GM19193 (cell line): ENCODE data around the gene VEZF1.

ENCODE experiments used
- POLR2A ChIP-seq: IDR thresholded peaks from 4 replicates; pipeline ENCODE4 v1.6.1; 2011; ENCODE audit not compliant: insufficient read depth, insufficient read length; ENCODE audit errors: extremely low read depth

The VEZF1 gene

DNA sequence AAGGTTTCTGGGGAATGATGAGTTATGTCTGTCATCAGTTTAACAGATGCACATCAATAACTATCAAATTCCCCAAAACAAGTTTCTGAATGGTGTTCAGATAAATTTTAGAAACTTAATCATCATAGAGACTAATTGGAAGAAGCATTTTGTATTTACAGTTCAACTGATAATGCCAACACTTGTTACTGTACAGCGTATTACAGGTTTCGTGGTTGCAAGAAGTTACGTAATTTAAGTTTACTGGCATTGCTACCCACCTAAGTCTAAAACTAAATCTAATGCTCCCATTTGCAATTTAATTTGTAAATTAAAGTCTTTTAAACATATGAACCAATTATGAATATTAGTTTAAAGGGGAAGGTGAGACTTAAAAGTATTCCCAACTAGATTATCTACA, 16.0 kb upstream of the VEZF1 start:
- no peak for TF ChIP-seq POLR2A

DNA sequence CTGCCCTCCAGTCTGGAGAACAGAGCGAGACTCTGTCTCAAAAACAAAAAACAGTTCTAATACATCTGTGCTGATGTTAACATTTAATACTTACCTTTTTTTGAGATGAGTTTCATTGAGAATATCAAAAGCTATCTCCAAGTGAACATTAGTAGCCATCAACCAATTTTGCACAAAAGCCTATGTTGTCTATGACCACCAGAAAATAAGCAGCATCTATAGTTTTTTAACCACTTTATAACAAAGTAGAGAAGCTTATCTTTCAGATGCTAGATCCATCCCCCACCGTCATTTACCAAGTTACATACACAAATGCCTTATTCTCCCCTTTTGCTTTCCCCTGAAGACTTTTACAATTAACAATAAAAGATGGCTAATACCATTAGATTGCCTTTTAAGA, 14.9 kb upstream of the VEZF1 start:
- TF ChIP-seq POLR2A = no peak

DNA sequence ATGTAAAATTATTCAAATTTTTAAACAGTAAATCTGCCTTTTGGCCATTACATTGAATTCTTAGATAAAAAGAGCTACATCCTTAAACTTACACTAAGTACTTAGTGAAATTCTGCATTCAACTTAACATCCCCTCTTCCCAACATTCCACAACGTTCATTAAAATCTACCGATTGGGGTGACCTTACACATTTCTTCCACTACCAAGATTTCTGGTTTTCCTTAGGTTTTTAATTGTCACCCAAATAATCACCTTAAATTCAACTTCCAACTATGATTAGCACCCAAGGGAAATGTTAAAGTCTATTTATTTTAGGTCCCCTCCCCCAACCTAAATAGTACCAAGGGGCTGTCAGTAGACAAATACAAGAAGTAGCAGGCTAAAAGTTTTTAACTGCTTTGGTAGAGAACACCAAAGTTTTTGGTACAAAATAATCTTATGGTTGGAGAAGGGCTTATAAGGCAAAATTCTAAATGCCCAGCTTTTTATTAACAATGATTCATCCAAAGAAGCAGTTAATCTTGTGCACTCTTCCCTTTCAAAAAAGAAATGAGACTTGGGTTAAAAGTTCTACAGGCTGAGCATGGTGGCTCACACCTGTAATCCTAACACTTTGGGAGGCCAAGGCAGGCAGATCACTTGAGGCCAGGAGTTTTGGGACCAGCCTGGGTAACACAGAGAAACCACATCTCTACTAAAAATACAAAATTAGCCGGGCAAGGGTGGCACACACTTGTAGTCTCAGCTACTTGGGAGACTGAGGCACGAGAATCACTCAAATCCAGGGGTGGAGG, 14.3 kb upstream of the VEZF1 start:
- TF ChIP-seq POLR2A = no peak

DNA sequence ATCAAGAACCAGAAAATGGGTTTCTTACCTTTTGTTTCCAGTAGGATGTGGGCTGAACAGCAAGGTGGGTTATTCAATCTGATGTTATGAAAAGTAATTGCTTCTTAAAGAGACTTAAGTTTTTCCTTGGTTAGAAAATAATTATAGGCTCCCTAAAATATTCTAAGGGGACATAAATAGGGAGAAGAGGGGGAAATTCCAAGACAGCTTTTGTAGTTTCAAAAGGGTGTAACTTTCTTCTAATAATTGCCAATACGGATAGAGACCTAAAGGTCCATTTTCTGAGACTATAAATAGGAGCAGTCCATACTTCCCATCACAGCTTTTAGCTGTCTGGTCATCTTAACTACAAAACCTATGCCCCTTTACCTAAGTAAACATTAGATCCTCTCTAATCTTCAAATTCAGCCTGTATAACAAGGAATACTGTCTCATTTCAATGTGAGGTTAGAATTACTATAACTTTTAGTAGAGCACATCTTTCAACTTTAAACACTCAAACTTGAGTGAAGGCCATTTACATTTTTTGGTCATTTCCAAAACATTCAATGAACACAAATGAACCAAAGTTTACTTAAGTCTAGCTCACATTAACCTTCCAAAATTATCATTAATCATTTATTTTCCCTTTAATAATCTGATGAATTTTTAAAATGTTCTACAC, 13.5 kb upstream of the VEZF1 start:
- no peak for TF ChIP-seq POLR2A

DNA sequence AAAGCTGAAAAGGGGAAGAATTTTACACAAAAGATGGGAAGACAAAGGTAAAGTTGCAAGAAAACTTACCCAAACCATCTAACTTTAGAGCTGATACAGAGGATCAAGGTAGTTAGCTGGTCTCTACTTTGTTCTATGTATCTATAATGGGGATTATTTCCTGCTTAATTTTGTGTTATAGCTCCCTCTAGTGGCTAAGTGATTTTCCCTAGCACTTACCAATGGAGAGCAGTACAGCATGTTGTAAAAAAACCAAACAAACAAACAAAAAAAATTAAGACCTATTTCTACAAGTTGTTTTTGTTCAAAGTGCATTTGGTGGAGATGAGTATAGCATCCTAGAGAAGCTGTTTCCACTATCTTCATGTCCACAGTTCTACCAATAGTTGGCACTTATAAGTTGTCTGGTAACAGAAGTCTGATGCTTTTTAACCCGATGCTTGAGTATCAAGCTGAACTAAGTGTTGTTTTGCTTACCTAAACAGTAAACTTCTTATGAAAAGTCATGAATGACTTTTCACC, 11.5 kb upstream of the VEZF1 start:
- TF ChIP-seq POLR2A = no peak

DNA sequence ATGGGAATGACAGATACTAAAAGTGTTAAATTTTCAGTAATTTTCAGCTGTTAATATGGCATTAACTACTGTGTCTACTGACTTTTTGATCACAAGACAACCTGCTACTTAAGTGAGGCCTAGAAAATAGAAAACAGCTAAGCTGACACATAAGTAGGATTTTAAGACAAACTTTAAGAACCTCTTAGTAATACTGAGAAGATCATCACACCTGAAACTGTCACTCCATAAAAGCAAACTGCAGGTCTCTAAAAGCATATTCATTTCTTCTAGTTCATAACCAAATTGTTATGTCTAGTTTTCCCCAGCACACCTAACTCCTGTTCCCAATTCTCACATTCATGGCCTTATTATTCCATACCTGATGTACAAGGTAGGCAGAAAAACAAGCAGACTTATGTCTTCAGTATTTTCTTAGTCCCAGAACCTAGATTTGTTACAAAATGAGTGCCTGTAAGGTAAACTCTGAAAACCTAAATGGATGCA, 11.0 kb upstream of the VEZF1 start:
- TF ChIP-seq POLR2A = no peak

DNA sequence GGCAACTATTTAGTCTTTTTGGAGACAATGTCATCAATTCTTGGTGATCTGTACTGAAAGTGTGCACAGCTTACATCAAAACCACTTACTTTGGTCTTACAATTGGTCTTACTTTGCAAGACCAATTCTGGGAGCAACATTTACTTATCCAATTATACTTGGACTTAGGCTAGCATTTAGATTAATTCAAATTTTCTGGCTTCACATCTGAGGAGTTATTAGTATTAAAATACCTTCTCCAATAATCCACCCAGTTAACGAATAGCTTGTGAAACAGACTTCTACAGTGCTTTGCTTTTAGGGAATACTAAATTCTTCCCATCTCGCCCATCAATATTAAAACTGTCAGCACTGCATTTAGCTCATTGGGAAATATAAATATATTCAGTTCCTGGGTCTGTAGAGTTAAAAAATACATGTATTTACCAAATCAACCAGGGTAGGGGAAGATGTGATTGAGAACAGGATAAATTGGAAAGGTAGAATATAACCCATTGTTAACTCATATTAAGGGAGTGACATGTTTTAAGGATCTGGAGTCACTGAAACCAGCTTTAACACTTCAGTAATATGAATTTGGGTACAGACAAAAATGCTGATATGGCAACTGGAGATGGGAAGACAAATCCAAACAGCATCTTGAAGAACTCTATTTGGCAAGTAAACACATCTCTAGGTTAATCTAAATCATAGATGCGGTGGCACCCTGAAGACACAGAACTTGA, 9.2 kb upstream of the VEZF1 start:
- no peak for TF ChIP-seq POLR2A

DNA sequence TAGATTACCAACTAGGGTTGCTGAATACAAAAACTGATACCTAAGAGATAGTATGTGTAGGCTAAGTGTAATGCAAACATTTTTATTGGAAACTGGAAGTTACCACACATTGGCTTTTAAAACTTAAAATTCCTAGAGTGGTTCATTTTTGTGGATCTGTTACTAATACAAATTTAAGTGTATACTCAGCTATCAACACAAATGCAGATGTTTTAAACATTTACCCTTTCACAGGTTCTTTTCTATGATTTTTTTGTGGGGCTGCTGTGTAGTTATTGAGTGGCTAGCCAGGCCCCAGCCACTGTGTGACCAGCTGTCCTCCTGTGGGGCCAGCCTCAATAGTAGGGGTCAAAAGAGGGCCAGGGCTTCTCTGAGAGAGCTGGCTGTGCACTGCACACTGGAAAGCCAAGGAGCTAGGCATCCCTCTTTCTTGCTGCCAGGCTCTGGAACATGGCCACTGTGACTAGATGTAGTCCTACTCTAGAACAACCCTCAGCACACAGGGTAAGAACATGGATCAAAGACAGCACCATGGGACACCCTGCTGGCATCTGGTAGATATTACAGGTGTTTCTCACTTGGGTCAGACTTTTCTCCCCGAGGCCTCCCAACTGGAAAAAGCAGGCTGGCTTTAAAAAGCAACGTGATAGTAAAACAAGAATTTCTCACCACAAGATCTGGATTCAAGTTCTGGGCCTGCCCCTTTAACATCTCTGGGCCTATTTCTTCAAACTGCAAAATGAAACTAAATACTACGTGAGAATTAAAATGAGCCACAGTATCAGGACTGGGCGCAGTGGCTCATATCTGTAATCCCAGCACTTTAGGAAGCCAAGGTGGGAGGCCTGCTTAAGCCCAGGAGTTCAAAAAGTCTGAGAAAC, 7.3 kb upstream of the VEZF1 start:
- TF ChIP-seq POLR2A = peak; percentile 56

DNA sequence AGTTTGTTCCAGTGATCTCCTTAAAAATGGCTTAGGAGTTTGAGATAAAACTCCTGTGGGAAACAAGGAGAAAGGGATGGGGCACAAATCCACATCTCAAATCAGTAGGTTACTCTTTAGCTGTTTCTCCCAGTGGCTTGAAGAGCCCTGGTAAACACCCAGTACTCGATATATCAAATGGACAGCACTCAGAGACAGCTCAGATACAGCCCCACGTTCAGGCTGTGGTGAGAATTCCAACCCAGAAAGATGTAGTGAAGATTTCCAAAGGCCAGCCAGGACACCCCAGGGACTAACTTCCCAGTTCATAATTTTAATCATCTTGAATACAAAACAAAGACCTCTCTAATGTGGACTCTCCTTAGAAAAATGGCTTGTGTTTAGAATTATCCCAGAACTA, 6.4 kb upstream of the VEZF1 start:
- no peak for TF ChIP-seq POLR2A

DNA sequence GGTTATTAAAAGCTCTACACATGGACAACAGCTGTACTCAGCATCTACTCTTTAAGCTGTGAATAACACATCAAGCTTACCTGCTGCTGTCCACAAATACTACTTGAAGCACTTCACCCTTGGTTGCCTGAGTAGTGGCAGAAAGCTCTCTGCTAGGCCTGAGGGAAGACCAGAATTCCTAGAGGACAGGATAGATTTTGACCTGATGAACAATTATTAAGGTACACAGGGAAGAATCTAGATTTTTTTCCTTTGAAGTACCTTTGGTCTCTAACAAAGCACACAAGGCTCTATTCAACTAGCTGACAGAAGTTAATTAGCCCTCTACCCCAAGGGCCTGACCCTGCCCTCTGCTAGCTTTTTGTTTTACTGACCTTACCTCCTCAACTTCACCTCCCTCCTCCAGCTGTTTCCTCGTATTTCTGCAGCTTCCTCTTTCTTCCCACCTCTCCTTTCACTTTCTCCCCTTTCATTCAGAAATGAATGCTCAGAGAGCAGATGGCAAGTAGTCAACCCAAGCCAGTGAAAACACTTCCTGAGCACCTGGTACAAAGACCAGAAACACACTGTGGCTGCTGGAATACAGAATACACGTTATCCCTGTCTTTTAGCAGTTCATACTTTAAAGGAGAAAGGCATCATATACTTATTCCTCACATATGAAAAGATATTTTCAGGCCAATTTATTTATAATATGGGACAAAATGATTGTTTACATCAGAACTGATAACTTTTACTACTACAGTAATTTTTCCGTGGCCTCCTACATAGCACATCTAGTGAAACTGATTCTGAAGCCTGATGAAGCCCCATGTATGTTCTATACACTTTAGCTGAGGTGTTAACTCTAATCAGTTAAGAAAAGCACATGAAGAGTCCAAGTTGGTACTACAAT, 5.7 kb upstream of the VEZF1 start:
- TF ChIP-seq POLR2A = no peak

DNA sequence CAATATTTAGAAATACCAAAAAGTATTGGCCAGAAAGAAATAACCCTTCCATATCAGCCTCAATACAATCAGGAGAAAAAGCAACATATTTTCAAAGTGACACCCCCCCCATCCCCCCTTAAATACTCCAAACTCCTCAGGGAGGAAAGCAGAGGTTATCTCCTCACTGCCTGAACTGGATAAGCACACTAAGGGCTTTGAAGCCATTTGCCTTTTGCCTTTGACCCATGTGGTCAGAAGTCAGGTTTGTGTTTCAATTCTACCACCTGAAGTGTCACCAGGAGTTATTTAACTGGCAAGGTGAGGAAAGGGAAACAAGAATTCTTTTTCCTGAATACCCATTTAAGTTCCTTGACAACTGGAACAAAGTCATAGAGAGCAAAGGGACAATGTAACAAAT, 3.5 kb upstream of the VEZF1 start:
- TF ChIP-seq POLR2A = no peak

DNA sequence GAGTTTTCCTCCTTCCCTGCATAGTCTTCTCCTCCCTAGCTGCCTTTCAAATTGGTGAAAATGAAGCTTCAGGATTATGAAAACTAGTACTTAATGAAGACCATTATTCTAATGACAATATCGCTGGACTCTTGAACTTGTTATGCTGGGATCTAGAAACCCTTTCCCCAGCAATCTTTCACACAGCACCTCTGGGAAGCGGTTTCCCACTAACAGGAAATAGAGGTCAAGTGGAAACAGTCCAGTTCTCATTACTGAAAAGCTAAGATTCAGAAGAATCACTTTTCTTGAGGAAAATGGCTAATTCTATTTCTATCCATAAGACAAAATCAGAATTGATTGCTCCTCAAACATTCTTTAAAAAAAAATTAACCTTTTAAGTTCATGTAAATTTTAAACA, 2.0 kb upstream of the VEZF1 start:
- no peak for TF ChIP-seq POLR2A
